RWPE2 (cell line): ENCODE measurements around the gene ZDHHC16.

Experiments
- ATAC-seq: fragments of 200-7000 bp; cut with Tn5 transposase; 3 replicates; pipeline ENCODE4 v1.9.1; 2021; ENCODE audit warnings: low read depth
- DNase-seq: peaks from one replicate; pipeline ENCODE4 v3.0.0-alpha.2; 2020; ENCODE audit warnings: low spot score
- H3K27ac ChIP-seq: fragments of 450-650 bp; 2 replicates; pipeline ENCODE4 v1.5.1; 2017; ENCODE audit warnings: mild to moderate bottlenecking; ENCODE audit not compliant: poor library complexity, severe bottlenecking
- H3K27me3 ChIP-seq: fragments of 250-450 bp; sonication (Bioruptor Pico); 2 replicates; pipeline ENCODE4 v1.5.1; 2021; ENCODE audit warnings: mild to moderate bottlenecking, moderate library complexity; ENCODE audit not compliant: insufficient read depth, poor library complexity, severe bottlenecking
- H3K36me3 ChIP-seq: fragments of 250-450 bp; sonication (Bioruptor Pico); 2 replicates; pipeline ENCODE4 v1.5.1; 2020; ENCODE audit warnings: low read depth, mild to moderate bottlenecking, moderate library complexity
- H3K4me1 ChIP-seq: fragments of 250-450 bp; sonication (Bioruptor Pico); 2 replicates; pipeline ENCODE4 v1.5.1; 2021; ENCODE audit warnings: mild to moderate bottlenecking, moderate library complexity; ENCODE audit not compliant: insufficient read depth, poor library complexity, severe bottlenecking
- H3K4me3 ChIP-seq: fragments of 250-450 bp; sonication (Bioruptor Pico); 2 replicates; pipeline ENCODE4 v1.5.1; 2021; ENCODE audit warnings: mild to moderate bottlenecking, moderate library complexity; ENCODE audit not compliant: severe bottlenecking
- H3K9me3 ChIP-seq: fragments of 250-450 bp; sonication (Bioruptor Pico); 2 replicates; pipeline ENCODE4 v1.5.1; 2021; ENCODE audit warnings: mild to moderate bottlenecking, moderate library complexity; ENCODE audit not compliant: severe bottlenecking
- CTCF ChIP-seq: fragments of 450-650 bp; IDR thresholded peaks from one replicate; pipeline ENCODE4 v1.5.1; 2017; ENCODE audit warnings: mild to moderate bottlenecking, moderate library complexity; ENCODE audit not compliant: poor library complexity, severe bottlenecking

The ZDHHC16 gene

GRCh38 chr10:97434055-97434454 lies 11.9 kb upstream of the ZDHHC16 start:
- Histone ChIP-seq H3K36me3 (peaks cover 89% of the 10 kb centered on the region), H3K9me3 (no peaks in the 10 kb centered on the region), H3K4me1 (no peaks in the 10 kb centered on the region), H3K4me3 (no peak overlapping the region), H3K27ac (no peak overlapping the region), H3K27me3 (no peaks in the 10 kb centered on the region)
- peak; percentile 5 for TF ChIP-seq CTCF
- ATAC-seq: peak; percentile 65
- DNase-seq: no peak

DNA sequence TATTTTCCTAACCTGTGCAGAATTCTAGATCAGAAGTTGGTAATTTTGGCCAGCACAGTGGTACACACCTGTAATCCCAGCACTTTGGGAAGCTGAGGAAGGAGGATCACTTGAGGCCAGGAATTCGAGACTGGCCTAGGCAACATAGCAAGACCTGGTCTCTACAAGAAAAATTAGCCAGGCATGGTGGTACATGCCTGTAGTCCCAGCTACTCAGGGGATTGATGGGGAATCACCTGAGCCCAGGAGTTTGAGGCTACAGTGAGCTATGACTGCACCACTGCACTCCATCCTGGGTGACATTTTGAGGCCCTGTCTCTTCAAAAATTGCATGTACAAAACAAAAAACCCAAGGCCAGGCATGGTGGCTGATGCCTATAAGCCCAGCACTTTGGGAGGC lies 11.4 kb upstream of the ZDHHC16 start:
- Histone ChIP-seq H3K27ac (no peak overlapping the region), H3K36me3 (peaks cover 89% of the 10 kb centered on the region)

DNA sequence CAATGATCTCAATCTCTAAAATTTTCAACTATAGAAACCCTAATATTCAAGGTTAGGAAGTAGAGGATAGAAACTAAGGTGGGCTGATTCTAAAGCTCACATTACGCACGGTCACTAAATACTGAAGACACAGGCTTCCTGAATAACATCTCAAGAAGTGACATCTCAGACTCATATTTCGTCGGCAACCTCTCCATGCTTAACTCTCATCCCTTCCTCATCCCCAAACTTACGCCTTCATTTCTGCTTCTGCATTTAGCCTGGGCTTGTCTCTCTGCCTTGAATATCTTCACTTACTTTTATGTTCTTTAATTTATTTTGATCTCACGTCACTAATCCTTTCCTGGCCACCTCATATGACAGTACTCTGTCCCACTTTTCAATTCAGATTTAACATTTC lies 10.8 kb upstream of the ZDHHC16 start:
- no peak for TF ChIP-seq CTCF
- H3K9me3 ChIP-seq: no peaks in the 10 kb centered on the region
- H3K27me3 ChIP-seq: no peaks in the 10 kb centered on the region
- peaks cover 87% of the 10 kb centered on the region for H3K36me3 ChIP-seq
- ATAC-seq (no peak), DNase-seq (no peak)
- no peak overlapping the region for H3K27ac ChIP-seq
- no peak overlapping the region for H3K4me3 ChIP-seq
- no peaks in the 10 kb centered on the region for H3K4me1 ChIP-seq

More for the DNA sequence above, 11.4 kb upstream of the ZDHHC16 start:
- DNase-seq (no peak), ATAC-seq (peak; percentile 27; the same call in 2 of the 3 replicates)
- H3K4me1 ChIP-seq: no peaks in the 10 kb centered on the region
- no peaks in the 10 kb centered on the region for H3K9me3 ChIP-seq
- no peak for TF ChIP-seq CTCF
- H3K27me3 ChIP-seq: no peaks in the 10 kb centered on the region
- H3K4me3 ChIP-seq: no peak overlapping the region

GRCh38 chr10:97442277-97442676 lies 3.7 kb upstream of the ZDHHC16 start:
- Histone ChIP-seq H3K27me3 (no peaks in the 10 kb centered on the region), H3K36me3 (peaks cover 57% of the 10 kb centered on the region), H3K27ac (no peak overlapping the region), H3K4me3 (no peak overlapping the region), H3K9me3 (no peaks in the 10 kb centered on the region), H3K4me1 (peaks cover 4% of the 10 kb centered on the region)
- TF ChIP-seq CTCF: no peak
- ATAC-seq: no peak
- no peak for DNase-seq

- H3K27ac ChIP-seq: no peak overlapping the region
- H3K4me3 ChIP-seq: no peak overlapping the region
- no peak for DNase-seq
- H3K36me3 ChIP-seq: peaks cover 46% of the 10 kb centered on the region
- no peak for ATAC-seq
- H3K4me1 ChIP-seq: peaks cover 8% of the 10 kb centered on the region
- no peaks in the 10 kb centered on the region for H3K27me3 ChIP-seq
- no peaks in the 10 kb centered on the region for H3K9me3 ChIP-seq
- TF ChIP-seq CTCF: no peak
Observed at GRCh38 chr10:97444212-97444611, 1.8 kb upstream of the ZDHHC16 start.
